GM04503 (cell line): ENCODE data around the gene MEGF11.

Experiments used
- DNase-seq: peaks from one replicate; pipeline ENCODE4 v3.0.0-alpha.2; 2012; ENCODE audit warnings: low read depth

Gene MEGF11

DNA sequence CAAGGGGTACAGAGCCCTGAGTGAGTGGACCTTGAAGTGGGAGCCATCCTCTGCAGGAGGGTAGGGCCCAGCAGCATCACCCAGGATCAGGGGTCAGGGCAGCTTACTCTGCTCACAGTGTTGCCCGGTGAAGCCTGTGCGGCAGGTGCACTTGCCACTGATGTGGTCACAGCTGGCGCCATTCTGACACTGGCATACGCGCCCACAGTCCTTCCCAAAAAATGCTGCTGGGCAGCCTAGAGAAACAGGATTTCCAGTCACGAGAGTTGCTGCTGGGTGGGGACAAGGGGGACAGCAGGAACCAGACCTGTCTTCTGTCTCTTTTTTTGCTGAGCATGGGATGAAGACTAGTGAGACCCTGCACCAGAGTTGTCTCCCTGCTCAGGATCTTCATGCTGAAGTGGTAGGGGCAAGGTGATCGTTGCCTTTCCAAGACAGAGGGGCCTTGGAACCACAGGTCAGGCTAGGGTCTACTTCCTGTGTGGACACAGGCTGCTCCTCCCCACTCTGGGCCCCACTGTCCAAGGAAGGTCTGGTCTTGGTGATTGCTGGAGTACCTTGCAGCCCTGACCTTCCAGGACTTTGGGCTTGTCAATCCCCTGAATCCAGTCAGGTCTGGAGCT, 337.4 kb downstream of the MEGF11 start:
- DNase-seq = no peak

DNA sequence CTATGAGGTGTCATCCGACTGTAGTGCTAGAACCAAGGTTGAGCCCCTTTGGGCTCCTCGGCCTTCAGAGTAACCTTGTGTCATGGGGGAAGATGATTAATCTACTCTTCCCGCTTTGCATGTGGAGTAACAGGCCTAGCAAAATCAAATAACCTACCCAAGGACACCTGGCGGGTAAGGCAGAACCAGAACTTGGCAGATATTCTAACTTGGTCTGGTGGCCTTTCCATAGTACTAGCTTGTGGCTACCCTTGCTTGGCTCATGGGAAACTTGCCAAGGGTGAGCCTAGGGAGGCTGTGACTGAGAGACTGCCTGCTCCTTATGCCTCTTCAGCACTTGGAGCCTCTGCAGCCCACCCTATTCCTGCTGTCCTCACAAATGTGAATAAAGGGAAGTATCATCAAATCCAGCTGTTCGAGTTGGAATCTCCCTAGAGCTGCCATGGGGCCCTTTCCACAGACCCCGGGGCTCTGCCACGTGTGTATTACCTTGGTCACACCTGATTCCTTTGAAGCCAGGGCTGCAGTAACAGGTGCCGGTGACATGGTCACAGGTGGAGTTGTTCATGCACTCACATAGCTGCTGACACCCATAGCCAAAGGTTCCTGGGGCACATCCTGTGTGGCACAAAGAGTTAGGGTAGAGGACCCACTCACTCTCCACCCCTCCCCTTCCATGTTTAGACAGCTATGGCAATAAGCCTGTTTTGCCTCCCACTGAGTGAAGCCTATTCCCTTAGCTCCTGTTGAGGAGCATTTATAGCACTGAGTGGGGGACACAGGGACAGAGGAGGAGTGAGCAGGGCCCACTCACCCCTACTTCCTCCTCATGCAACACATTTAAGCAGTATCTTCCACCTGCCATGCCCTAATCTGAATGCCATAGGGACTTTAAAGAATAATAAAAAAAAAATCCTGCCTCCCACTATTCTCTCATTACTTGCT, 338.3 kb downstream of the MEGF11 start:
- DNase-seq = no peak

DNA sequence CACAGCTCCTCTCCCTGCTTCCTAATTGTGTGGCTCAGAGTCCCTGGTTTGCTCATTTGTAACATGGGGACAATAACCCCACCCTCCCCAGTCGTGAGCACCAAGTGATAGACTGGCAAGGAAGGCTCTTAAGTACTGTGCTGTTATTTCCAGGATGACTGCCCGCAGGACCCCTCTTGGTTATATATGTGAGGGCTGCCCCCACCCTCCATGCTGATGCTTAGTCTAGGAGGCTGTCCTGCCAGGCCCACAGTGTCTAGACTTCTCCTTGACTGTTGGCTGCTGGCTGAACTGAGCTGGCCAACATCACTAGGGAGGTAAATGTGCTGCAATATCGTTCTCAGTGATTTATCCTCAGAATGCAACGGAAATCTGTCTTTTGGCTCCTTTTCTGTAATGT, 339.2 kb downstream of the MEGF11 start:
- DNase-seq = no peak

DNA sequence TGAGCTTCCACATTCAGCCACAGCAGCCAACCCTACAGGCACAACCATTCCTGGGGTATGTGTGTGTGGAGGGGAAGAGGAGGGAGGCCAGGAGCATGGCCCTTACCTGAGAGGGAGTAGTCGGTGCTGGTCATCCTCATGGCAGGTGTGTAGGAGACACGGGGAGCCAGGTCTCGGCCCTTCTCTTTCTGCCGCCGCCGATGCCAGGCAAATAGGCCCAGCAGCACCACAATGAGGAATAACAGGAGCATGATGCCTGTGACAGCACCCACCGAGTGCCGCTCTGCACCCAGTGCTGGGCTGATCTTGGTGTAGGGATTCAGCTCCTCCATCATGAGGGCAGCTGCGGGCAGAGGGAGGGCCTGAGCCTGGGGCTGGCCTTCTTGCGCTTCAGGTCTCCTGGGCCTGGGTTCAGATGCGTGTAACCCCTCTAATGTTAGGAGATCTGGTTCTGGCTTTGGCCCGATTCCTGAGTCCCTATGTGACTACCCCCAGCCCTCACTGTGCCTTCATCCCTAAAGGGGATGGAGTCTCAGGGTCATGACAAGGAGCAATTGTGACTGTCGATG, 339.8 kb downstream of the MEGF11 start:
- no peak for DNase-seq

DNA sequence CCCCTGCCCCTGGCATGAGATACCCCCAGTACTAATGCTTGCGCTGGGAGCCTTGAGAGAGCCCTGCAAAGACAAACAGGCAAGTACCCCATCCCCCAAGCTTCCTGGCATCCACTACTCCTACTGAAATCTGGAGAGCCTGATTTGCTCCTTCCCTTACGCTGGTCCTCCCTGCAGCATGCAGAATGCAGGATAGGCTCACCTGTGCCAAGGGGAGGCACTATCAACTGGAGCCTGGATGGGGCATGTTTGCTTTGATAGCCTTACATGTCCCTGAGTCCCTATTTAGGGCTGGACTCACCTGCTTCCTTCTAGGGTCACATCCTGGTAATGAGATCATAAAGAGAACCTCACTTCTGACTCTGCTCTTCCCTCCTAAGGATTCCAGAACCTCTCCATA, 341.3 kb downstream of the MEGF11 start:
- DNase-seq = no peak

DNA sequence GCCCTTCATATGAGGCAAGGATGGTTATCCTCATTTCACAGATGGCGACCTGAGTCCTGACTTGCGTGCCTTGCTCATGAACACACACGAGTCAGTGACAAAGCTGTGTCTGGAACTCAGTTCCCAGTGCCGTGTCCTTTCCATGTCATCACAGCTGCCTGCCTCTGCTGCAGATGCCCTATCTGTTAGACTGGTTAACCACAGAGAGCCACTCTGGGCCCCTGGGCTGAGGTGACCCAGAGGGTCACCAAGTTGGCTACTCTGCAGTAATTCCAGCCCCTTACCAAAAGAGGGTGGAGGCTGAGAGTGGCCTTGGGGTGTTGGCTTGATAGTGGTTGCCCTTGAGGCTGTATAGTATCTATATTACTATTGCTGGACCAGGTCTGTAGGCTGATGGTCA, 343.2 kb downstream of the MEGF11 start:
- DNase-seq = no peak

DNA sequence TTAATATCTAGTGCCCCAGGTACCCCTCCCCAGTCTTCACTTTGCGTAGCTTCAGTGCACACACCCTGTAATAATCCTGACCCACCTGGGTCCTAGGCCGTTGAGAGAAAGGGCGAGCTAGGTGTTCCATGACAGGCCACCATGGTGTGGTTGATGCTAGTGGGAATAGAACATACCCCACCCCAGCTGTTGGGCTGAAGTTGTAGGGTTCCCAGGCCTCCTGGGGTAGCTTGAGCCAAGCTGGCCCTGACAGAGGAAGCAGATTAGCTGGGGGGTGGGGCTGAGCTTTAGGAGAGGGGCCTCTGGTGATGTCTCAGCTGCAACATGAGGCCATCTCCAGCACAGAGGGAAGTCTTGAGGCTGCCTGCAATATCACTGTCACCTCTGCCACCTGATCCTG, 343.7 kb downstream of the MEGF11 start:
- DNase-seq = no peak

DNA sequence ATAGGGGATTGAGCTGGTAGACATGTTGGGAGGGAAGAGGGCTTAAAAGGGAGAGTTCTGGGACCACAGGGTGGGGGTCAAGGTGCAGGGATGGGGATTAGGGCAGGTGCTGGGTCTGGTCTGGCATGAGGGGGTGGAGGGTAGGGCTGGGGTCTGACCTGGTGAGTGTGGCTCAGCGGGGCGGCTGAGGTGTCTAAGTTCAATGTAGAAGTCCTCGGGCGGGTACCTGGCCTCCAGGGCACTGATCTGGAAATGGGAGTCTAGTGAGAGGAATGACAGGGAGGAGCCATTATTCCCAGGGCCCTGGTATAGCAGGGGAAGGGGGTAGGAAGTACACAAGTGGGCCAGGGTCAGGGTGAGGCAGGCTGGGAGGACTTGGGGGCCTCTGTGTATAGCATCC, 344.7 kb downstream of the MEGF11 start:
- DNase-seq = no peak

DNA sequence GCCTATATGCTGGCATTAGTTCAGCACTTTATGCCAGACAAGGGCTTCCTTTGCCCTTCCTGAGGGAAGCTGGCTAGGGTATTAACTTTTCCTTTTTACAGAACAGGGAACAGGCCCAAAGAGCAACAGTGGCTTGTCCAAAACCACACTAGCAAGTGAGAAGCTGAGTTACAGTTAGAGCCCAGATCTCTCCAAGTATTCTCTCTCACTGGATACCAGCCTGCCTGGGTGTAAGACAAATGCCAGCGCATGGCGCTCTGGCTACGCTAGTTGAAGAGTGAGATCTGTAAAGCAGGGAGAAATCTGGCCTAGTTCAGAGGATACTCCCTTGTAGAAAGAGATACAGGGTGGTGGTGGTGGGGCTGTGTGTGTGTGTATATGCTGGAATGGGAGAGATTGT, 345.9 kb downstream of the MEGF11 start:
- no peak for DNase-seq

DNA sequence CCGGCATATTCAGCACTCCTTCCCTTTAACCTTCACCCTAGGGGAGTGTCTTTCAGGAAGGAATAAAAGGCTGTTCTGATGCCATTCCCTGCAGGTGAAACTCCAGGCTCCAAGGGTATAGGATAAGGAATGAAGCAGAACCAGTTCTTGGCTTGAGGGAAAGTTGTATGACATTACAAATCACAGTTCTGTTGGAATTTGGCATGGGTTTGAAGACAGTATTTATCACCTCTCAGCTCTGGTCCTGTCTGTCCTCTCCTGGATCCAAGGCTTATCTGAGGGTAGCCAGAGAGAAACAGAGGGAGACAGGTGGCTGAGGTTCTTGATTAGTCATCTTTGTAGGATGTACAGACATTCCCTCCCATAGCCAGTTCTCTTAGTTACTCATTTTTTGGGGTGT, 347.2 kb downstream of the MEGF11 start:
- no peak for DNase-seq

DNA sequence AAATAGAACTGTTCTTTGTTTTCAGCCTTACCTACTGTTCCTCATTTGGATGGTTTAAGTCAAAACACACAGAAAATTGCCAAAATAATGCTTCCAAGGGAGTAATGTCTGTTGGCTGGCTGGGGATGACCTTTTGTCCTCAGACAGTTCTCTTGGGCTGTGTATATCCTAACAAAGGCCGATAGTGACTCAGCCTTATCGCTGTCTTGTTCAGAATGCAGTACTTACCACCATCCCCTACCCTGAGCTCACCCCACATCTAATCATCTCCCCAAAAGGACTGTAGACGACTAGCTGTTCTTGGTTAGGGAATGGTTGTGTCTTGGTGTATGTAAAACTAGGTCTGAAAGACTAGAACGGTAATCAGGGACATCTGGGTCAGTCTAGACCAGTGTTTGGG, 349.2 kb downstream of the MEGF11 start:
- DNase-seq = no peak

DNA sequence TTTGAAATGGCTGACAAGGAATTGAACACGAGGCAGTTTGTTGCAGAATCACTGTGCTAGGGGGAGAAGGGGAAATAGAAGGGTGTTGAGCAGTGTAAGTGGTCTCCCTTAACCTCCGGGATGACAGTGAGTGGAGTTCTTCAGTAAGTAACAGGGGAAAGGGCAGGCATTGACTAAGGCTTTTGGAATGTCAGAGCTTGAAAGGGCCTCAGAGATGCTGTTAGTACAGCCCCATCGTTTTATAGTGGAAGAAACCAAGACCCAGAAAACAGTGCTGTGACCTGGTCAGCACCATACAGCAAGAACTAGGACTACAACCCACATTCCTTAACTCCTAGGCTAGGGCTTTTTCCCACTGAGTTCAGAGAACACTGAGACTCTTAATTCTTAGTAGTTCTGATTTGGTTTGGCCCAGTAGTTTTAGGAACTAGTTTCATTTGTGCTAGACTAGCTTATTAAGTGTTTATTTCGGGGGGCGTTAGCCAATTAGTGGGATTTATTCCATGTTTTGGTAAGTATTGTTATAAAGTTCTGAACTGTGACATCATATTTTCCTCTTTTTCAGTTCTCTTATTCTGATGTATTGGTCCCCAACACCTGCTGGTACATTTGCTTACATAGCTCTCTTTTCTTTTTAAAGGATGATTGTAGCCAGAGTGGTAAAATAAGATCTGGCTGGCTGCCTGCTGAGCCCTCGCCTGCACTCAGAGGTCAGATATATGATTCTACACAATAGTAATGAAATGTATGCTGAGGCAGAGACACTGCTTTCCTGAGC, 350.1 kb downstream of the MEGF11 start:
- DNase-seq = no peak

DNA sequence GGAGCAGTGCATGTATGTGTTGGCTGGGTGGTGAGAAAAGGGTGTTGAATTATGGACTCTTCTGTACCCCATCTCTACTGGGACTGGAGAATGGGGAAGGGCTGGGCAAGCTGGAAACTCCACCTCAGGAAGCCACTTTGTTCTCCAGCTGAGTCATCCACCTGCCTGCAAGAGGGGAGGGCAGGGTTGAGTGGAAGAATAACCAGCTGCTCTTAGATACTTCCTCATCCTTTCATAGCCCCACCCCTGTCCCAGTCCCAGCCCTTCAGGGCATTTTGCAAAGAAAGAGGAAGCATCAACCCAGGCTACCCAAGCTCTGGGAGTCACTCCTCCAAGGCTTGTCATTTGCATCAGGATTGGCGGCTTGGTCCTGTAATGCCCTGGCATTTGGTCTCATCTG, 351.2 kb downstream of the MEGF11 start:
- DNase-seq = no peak

DNA sequence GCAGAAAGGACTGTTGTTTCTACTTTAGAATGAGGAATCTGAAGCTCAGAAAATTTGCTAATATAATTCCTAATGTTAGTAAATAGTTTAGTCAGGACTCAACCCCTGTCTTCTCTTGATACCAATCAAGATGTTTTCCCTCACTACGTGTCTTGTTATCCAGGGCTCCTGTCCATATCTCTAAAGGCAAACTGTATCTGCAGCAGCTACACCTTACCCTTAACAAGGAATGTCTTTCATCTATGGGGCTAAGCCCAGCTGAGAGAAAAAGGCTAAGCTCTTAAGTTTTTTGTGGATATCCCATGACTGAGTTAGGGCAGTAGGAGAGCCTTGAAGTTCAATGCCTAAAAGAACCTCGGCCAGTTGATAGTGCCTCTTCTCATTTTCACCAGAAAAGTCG, 351.7 kb downstream of the MEGF11 start:
- DNase-seq = no peak

DNA sequence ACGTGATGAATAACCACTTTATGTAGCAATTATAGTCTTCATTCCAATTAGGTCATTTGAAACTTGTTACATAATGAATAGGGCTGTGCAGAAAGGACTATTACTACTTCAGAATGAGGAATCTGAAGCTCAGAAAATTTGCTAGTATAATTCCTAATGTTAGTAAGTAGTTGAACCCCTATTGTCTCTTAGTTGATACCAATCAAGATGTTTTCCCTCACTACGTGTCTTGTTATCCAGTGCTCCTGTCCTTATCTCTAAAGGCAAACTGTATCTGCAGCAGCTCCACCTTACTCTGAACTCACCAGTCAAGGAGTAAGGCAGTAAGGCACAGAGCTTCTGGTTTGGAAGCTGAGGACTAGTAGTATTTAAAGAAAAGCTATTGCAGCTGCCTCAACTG, 352.2 kb downstream of the MEGF11 start:
- DNase-seq = no peak

DNA sequence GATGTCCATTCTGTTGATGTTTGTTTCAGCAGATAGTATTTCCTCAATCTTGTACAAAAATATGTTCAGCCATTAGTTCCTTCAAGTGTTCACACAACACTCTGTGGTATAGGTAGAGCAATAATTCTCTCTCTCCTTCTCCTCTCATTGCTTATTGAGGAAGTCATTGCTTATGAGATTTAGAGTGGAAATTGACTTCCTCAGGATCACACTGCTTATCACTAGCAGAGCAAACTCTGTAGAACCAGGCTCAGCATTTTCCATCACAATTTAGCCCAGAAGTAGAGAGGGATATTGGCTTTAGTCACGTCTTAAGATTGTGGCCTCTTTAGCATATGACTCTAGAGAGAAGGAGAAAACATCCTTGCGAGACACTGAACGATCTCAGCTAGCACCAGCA, 353.1 kb downstream of the MEGF11 start:
- DNase-seq = no peak

DNA sequence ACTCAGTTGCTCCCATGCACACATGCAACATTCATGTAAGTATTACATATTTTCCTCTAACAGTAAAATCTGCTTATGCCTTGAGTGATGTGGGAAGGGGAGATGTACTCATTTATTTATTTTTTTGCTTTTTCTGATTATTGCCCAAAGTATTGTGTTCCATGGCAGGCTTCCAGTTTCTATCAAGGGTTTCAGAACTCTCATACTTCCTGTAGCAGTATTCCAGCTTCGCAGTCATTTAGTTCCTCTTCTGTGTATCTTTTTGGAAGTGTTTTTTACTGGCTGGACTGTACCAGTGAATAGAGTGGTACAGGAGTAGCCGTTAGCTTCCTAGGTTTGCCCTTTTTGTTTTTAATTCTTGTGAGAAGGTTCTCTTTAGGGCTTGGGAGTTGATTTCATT, 357.3 kb downstream of the MEGF11 start:
- no peak for DNase-seq

DNA sequence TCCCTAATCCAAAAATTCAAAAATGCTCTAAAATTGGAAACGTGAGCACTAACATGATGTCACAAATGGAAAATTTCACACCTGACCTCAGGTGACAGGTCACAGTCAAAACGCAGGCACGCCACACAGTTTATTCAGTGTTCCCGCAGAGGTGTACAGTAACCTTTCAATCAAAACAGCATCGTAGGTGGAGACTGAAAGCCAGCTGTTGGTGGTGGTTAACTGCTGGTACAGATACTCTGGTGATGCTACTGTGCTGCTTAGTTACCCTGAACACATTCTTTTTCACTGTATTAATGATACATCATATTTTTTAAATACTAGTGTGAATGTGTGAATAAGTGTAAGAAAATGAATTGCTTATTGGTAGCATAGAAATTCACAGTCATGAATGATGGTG, 360.5 kb downstream of the MEGF11 start:
- no peak for DNase-seq

DNA sequence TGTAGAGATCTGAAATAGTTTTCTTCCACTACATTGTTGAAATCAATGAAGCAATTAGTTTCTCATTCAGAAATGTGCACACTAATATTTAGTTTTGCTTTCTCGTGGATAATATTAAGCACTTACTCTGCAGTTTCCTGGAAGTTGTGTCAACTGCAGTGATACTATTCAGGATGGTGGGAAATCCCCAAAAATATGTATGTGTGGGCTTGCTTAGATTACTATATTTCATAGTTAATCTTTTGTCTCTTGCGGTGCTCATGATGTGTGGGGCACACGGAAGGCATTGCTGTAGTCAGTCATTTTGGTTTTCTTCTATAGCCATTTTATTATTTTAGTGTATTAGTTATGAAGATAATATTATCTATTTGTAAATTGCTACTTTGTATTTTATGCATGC, 364.6 kb downstream of the MEGF11 start:
- no peak for DNase-seq

DNA sequence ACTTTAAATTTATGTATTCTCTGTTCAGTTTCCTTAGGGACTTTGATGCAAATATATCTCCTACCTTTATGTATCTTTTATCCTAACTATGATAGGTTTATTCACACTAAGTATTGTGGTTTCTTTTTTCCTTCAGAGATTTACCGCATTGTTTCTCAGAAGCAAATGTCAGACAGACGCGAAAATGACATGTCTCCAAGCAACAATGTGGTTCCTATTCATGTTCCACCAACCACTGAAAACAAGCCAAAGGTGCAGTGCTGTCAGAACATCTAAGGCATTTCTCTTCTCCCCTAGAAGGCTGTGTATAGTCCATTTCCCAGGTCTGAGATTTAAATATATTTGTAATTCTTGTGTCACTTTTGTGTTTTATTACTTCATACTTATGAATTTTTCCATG, 366.0 kb downstream of the MEGF11 start:
- DNase-seq = no peak

DNA sequence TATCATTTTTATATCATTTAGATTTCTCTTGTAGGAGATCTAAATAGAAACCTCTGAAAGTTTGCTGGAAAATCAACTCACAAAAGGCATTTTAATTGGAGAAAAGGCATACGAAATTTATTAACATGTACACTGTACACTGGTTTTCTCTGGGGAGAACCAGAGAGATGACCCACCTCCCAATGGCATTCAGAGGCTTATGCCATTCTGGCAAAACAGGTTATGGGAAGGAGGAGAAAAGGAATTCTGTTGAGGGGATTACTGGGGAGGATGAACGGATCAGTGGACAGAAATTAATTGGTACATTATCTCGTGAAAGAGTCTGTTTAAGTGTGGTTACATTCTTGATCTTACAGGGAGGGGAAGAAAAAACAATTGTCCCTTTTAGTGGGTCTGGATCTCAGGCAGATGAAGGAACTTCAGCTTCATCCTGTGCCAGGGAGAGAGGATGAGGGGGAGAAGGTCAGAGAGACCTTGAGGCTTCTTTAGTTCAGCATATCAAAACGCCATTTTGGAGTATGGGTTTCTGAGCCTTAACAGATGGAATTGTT, 367.8 kb downstream of the MEGF11 start:
- DNase-seq = no peak

DNA sequence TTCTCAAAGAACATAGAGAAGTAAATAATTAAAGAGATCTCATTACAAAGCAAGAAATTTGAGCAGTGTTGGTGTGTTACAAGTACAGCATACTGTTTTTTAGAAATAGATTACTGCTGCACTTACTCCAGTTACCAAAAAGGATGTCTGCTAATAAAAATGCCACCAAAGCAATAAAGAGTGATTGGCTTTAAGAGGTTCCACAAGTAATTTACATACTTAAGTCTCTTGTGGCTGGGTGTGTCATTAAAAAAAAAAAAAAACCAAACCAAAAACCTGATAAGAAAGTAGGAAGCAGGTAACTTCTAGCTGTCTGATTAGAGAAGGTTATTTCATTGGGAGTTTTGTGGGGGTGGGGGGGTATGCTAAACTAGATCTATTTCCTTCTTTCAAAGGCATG, 369.0 kb downstream of the MEGF11 start:
- DNase-seq = no peak
